HG03378 (cell line): ENCODE measurements around the gene KLHL18.
"Not testable (repeated sequence)": the region's sequence is repeated elsewhere in the genome, so short reads cannot be mapped to it uniquely, and the experiment has no call there.

ENCODE experiments used
- ATAC-seq: cut with Tn5 transposase; IDR thresholded peaks from one replicate; pipeline ENCODE4 v1.9.1; 2021; ENCODE audit warnings: mild to moderate bottlenecking, moderate library complexity; ENCODE audit not compliant: unreplicated experiment

Gene KLHL18

DNA sequence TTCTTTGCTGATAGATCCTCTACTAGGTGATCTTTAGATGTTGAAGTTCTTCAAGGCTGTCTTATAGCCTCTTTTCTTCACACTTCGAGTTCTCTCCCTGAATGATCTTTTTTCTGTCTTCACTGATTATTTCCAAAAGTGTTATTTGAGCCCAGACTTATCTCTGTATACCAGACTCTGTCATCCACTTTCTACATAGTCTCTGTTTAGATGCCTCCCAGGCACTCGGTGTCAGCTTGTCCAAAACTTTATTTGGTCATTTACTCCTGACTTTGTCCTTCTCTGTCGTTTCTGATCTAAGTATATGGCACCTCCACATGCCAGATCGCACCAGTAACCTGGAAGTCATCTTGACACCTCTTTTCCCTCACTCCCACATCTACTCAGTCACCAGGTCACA is 27.6 kb downstream of the KLHL18 start:
- no peak for ATAC-seq

DNA sequence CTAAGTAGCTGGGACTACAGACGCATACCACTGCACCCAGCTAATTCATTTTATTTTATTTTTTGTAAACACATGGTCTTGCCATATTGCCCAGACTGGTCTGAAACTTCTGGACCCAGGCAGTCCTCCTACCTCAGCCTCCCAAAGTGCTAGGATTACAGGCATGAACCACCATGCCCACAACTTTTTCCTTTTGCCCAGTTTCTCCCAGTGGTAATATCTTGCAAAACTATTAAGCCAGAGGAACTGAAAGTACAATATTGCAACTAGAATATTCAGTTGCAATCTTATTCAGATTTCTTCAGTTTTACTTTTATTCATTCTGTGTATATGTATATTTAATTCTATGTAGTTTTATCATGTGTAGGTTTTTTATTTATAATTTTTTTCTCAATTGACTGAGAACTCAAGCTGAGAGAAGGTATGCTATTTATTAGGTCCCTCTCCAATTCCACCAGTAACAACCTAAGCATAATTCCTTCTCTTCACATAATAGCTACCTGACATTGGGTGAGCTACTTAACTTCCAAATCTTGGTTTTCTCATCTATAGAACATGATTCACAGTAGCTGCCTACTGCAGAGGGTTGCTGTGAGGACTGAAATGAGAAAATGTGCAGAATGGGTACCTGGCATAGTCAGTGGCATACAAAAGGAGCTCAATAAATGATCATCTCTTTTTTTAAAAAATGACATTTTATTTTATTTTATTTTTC is 30.8 kb downstream of the KLHL18 start:
- no peak for ATAC-seq

DNA sequence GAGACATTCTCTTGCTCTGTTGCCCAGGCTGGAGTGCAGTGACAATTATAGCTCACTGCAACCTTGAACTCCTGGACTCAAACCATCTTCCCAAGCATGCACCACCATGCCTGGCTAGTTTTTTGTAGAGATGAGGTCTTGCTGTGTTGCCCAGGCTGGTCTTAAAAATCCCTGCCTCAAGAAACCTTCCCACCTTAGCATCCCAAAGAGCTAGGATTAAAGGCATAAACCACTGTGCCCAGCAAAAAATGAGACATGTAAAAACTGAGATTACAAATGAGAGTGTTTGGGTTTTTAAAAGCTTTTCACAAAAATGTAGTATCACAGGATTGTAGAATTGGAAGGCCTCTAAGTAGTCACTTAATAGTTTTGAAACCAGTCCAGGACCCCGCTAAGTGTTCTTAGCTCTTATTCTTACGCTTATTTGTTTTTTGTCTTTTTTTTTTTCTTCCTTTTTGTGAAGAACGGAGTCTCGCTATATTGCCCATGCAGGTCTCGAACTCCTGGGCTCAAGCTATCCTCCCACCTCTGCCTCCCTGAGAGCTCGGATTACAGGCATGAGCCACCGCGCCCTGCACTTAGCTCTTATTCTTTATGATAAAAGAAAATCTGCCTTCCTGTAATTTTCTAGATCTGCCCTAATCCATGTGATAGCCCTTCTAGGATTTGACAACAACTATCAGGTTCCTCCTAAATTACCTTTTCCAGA is 31.5 kb downstream of the KLHL18 start:
- ATAC-seq: no peak

DNA sequence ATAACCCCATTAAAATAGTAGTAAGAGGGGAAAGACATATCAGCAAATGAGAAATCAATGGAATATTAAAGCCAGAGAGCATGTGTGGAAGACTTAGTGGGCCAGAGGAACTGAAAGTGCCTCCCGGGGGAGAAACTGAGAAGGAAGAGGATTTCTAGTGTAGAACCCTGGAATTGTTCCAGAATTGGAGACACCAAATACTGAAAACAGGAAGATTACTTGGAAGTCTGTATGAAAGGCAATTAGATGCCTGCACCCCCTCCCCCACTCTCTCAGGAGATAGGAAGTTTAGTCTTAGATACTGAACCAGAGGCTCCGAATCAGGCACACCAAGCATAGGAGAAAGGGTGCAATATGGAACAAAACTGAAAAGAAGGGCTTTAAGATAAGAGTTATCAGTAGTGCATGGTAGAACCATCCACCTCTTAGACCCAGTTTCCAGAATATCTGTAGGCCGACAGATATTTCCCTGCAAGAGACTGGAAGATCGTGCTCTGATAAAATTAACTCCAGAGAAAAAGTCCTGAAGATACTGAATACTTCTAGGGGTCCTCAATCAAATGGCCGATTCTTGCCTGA is 32.4 kb downstream of the KLHL18 start:
- ATAC-seq: no peak

DNA sequence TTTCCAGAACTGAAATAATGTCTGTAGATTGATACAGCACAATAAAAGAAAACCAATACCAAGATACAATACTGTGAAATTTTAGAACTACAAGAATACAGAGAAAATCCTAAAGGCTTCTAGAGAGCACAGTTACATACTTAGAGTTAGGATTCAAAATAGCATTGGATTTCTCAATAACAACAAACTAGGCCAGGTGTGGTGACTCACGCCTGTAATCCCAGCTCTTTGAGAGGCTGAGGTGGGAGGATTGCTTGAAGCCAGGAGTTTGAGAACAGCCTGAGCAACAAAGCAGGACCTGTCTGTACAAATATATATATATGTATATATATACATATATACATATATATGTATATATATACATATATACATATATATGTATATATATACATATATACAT is 33.4 kb downstream of the KLHL18 start:
- ATAC-seq: not testable (repeated sequence)

DNA sequence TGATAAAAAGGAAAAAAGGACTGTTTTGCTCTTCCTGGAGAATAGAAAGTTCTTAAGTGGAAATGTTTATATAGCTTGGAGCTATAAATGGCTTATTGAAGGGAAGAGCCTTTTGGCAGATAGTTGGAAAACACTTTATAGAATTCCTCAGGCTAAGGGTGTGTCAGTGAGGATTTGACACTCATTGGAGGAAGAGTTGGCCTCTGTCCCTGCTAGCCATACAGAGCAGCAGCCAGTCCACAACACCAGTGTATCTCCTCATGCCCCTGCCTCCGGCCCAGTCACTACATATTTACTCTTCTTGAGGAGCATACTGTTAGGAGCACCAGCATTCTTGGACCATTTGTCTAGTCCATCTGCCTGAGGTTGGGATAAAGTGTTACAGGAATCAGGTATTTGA is 36.2 kb downstream of the KLHL18 start:
- ATAC-seq: no peak

DNA sequence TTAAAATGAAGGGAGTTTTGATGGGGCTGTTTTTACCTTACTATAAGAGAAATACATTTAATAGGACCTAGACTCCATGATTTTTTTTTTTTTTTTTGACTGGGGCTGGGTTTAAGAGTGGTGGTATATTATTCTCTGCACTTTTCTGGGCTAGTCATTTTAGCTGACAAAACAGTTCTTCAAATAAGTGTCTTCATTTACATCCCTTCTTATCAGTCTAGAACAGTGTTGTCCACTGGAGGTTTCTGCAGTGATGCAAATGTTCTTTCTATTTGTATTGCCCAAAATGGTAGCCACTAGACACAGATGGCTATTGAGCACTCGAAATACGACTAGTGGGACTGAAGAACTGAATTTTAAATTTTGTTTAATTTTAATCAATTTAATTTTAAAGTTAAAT is 37.2 kb downstream of the KLHL18 start:
- ATAC-seq: no peak

DNA sequence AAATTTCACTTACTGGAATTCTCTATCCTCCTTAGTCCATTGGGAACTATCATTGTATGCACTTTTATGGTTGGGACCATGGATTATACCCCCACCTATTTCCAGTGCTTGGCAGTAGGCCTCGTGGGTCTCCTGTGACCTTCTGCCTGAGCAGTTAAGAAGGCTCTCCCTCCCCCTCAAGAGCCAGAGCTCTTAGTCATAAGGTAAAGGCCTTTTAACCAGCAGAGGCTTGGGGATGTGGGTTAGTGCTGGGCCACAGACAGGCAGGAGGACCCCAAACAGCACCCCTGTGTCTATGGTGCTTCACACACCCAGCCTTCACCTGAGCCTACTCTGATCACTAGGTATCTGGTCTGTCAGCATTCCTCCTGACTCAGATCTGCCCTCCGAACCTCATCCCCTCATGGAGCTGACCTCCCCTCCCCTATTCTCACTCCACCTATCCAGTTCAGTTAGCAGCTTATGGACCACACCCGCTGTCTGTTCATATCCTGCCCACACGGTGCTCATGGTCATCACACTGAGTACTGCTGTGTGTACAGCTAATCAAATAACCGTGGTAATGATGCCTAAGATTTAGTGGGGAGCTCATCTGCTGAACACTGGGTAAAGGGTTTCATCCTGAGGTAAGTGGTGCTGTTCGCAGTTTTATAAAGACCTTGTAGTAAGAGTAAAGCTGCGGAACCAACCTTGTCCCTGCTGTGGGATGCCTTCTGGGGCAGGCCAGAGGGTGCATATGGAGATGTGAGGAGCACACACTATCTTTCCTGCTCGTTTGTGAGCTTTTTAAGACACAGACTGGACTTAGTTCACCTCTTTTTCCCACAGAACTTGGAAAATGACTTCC is 40.9 kb downstream of the KLHL18 start:
- ATAC-seq: no peak

DNA sequence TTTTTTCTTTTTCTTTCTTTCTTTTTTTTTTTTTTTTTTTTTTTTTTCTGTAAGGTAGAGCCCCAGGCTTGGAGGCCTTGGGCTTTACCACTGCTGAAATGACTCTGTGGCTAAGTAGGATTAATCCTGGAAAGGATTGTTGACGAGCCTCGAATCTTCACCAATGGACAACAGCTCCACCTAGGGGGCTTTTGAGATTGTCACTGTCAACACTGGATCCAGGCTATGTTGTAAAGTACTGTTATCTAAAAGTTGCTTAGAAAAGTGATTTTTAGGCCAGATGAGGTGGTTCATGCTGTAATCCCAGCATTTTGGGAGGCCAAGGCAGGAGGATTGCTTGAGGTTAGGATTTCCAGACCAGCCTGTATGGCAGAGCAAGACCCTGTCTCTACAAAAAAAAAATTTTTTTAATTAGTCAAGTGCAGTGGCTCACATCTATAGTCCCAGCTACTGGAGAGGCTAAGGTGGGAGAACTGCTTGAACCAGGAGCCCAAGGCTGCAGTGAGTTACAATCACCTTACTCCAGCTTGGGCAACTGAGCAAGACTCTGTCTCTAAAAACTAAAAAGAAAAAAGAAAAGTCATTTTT is 41.6 kb downstream of the KLHL18 start:
- ATAC-seq: no peak

DNA sequence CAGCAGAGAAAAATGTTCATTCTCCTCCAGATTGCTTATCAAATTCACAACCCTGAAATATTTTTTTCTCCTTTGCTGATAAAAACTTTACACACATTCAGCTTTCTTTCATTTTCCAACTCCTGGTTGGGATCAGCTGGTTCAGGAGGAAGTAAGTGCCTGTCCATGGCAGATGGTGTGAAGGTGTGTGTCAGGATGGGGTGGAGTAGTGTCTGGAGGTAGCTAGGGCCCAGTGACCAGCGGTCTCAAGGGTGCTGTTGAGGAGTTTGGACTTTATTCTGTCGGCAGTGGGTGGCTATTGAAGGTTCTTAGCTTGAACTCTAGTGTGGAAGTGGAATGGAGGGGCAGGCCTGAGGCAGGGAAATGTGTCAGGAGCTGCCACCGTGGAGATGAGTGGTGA is 51.2 kb downstream of the KLHL18 start:
- ATAC-seq: no peak

DNA sequence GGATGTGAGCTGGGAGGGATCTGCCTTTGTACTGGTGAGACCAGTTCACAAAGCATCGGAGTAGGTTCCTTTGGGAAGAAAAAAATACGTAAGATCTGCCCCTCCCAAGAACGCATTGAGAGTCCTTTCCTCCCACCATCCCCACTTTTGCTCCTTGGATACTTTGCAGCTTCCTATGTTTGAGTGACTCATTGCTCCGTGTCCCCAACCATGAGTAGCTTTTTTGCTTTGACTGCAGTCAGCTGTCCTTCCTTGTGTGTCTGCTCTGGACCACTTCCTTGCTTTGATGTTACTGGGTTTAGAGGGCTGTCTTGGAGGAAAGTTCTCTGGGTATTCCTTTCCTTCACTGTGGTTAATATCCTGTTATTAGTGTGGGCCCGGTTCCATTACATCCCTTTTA is 54.9 kb downstream of the KLHL18 start:
- no peak for ATAC-seq

DNA sequence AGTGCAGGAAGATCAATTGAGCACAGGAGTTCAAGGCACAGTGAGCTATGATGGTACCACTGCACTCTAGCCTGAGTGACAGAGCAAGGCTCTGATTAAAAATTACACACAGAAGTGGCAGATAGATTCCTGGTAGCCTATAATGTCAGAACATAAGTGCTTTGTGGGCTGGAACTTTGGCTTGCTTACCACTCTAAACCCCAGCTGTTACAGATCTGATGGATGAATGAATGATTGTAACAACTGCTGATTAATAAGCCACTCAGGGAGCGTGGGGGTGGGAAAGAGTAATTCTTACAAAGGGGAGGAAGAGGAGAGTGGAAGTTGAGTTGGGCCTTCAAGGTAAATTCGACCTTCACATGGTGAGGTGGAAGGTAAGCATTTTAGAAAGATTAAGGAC is 57.2 kb downstream of the KLHL18 start:
- no peak for ATAC-seq

DNA sequence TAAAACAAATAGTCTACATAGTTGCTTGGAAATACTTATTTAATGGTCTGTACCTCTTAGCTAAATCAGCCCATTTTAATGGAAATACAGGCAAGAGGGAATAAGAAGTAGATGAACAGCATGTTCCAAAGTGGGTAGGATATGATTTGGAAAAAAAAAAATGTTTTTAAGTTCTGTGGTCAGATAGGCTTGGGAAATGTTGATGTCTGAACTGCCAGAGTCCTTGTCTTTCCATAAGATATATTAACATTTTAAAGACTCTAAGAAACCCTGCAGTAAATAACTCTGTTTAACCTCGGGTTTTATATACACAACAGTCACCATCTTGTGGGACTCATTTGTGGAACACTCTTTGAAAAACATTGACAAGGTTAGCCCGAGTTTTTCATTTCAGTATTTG is 58.1 kb downstream of the KLHL18 start:
- no peak for ATAC-seq

DNA sequence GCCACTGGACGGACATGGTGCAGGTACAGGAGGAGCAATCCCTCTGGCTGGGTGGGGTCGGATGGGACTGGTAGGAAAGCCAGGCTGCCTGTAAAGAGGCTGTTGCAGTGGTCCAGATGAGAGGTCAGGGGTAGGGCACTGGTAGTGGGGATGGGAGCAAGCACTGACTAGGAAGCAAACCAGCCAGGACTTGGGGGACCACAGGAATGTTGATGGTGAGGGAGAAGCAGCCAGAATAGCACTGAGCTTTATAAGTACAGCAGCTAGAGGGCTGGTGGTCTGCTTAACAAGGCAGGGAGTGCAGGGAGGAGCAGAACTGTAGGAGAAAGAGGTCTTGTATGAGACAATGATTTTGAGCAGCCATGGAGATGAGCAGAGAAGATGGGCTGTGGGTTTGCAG is 59.4 kb downstream of the KLHL18 start:
- no peak for ATAC-seq

DNA sequence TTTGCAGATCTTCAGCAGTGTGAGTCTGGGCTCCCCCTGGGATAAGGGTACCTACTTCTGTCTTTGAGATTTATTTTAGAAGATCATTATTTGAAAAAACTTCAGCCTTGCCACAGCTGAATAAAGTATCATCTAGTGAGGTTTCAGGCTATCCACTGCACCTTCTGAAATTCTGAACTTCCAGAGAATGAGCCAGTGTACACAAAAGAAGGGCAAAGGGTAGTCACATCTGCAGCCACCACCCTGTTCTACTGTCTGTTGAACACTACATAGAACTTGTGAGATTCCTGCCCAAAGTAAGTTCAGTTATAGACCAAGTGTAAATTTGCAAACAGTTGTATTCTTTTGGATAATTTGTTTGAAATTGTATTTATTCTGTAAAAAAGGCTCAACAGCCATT is 60.1 kb downstream of the KLHL18 start:
- ATAC-seq: no peak

DNA sequence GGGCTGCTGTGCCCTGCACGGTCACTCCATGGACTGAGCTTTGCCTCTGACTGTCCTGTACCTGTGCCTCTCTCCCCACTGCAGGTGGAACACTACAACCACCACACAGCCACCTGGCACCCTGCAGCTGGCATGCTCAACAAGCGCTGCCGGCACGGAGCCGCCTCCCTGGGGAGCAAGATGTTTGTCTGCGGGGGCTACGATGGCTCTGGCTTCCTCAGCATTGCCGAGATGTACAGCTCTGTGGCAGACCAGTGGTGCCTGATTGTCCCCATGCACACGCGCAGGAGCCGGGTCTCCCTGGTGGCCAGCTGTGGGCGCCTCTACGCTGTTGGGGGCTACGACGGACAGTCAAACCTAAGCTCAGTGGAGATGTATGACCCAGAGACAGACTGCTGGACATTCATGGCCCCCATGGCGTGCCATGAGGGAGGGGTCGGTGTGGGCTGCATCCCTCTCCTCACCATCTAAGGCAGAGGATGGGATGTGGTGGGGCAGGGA is 60.8 kb downstream of the KLHL18 start:
- no peak for ATAC-seq

DNA sequence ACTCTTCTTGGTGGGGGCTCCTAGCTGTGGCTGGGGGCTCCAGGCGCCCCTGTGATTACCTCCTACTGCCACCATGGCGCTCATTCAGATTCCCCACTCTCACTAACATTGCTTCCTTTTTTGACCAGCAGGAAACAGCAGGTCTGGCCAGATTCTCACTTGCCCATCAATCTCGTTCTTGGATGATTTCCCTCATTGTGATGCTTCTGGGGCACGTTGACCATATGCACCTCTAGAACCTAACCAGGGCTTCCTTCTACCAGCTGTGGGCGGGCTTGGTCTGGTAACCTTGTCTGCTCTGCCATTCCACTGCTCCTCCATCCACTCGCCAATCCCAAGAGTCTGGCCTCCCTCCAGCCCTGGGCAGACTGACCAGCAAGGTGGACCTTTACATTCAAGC is 62.2 kb downstream of the KLHL18 start:
- ATAC-seq: no peak

DNA sequence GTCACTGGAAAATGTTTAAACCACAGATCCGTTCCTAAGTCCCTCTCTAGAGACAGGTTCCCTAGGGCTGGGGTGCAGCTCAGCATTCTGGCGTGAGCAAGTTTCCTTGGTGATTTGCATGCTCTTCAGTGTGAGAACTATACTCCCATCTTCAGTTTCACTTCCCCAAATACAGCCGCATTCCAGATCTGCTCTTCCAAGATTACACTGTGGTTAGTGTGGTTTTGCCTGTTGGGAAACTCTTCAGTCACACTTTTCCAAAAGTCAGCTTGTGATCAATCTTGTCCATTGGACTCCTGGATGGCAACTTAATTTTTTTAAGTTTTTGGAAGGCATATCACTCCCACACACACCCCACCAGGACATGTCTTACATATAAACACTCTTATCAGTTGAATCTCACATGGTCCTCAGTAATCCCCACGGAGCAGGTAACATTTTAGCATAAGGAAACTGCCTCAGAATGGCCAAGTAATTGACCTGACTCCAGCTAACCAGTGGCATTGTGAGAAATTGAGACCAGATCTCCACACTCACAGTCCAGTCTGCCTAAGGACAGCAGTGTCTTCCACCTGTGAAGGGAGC is 64.6 kb downstream of the KLHL18 start:
- ATAC-seq: peak; percentile 63

DNA sequence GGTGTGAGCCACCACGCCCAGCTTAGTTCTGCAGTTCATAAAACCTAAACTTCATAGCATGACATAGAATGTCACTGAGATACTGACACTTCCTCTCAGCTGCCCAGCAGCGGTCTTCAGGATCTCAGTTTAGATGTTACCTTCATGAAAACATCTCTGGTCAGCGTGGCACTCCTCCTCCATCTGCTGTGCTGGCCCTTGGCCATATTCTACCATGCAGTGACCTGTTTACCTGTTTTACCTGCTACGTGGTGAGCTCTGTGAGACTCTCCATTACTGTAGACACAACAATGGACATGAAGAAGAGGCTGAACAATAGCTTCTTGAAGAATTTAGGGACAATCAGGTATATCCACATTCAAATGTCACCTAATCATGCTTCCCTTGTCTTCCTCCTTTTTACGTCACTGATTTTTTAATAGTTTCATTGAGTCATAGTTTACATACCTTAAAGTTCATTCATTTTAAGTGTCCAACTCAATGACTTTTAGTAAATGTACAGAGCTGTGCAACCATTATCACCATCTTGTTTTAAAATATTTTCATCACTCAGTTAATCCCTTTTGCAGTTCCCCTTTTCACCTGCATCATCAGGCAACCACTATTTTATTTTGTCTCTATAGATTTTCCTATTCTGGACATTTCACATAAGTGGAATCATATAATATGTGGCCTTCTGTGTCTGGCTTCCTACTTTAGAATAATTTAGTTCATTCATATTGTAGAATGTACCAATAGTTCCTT is 65.8 kb downstream of the KLHL18 start:
- ATAC-seq: no peak

DNA sequence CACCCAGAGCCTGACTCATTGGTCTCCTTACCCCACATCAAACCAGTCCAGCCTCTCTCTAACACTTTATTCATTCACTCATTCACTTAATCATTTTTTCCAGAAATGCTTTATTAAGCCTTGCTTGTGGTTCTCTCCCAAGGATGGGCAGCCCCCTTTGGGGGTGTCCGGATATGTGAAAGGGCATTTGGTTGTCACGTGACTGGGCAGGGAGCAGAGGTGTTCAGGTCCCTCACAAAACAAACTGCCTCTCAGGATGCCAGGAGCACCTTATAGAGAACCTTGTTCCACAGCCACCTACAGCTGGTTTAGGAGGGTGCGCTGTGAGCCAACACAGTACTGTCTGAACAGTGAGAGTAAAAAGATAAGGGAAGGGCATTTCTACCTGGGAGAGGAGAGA is 72.3 kb downstream of the KLHL18 start:
- no peak for ATAC-seq
